ENCODE results near the gene FRMPD4. TPM values are rescaled to one million over a fixed set of nuclear protein-coding genes. Genes with fewer than 3 reads are reported as not detected.

The FRMPD4 gene
- total and polyA plus RNA-seq, 10 of the 15 experiments (the other 5 are each of a cell fraction or from before 2014, with no cell fraction given): not detected

DNA sequence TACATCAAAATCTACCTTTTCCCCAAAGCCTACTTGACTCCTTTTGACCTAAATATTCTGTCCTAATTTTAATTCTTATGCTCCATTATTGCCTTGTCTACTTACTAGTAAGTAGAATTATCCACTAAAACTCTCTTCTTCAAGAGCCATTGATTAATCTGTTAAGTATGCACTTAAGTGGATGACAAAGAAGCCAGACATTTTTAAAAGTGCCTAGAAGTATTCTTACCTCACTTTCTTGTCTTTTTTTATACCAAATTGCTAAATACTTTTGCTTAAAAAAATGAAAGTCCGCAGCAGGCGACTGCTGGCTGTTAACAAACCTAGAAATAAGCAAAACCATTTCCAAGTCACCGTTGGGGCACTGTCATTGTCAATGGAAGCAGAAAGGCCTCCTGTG, 20.1 kb upstream of the FRMPD4 start:
- ChIA-PET CTCF (no interaction called here), SMC1A (ENCODE audit: uncharacterized antibody, unreplicated experiment) (no interaction called here), POLR2A (no interaction called here), RAD21 (ENCODE audit: unreplicated experiment) (no interaction called here)
- no TSS peak for BruUV-seq (replicated peaks)
- no peaks in the 10 kb centered on the region for H3K36me3 ChIP-seq (ENCODE audit: control insufficient read depth in 2 of 2, insufficient read depth in 2 of 2, low read length in 1 of 2)
- H3K4me1 ChIP-seq (ENCODE audit: control insufficient read depth, insufficient read depth, low read length): no peaks in the 10 kb centered on the region
- H3K4me3 ChIP-seq: no peak overlapping the region
- in situ Hi-C loops (cut with MboI) (no loop called here), intact Hi-C loops (cut with micrococcal nuclease; ENCODE audit: unreplicated experiment) (loop anchor here (5.0 kb wide), 1 partner anchor 586 kb away; no protein-coding TSS in a partner anchor)
- 0% methylated on average over 3 of the region's 3 CpGs for WGBS (ENCODE audit: insufficient coverage, insufficient replicate concordance, low lambda C conversion rate, missing lambda C conversion rate)
- no peak for TF ChIP-seq TCF7 (IDR thresholded peaks at IDR 0.05; ENCODE audit: borderline replicate concordance)
- TF ChIP-seq, protein P1, sequence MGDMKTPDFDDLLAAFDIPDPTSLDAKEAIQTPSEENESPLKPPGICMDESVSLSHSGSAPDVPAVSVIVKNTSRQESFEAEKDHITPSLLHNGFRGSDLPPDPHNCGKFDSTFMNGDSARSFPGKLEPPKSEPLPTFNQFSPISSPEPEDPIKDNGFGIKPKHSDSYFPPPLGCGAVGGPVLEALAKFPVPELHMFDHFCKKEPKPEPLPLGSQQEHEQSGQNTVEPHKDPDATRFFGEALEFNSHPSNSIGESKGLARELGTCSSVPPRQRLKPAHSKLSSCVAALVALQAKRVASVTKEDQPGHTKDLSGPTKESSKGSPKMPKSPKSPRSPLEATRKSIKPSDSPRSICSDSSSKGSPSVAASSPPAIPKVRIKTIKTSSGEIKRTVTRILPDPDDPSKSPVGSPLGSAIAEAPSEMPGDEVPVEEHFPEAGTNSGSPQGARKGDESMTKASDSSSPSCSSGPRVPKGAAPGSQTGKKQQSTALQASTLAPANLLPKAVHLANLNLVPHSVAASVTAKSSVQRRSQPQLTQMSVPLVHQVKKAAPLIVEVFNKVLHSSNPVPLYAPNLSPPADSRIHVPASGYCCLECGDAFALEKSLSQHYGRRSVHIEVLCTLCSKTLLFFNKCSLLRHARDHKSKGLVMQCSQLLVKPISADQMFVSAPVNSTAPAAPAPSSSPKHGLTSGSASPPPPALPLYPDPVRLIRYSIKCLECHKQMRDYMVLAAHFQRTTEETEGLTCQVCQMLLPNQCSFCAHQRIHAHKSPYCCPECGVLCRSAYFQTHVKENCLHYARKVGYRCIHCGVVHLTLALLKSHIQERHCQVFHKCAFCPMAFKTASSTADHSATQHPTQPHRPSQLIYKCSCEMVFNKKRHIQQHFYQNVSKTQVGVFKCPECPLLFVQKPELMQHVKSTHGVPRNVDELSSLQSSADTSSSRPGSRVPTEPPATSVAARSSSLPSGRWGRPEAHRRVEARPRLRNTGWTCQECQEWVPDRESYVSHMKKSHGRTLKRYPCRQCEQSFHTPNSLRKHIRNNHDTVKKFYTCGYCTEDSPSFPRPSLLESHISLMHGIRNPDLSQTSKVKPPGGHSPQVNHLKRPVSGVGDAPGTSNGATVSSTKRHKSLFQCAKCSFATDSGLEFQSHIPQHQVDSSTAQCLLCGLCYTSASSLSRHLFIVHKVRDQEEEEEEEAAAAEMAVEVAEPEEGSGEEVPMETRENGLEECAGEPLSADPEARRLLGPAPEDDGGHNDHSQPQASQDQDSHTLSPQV (IDR thresholded peaks at IDR 0.05): no peak
- no peak overlapping the region for H2AFZ ChIP-seq (ENCODE audit: control insufficient read depth, low read depth, low read length)
- H3K79me2 ChIP-seq (ENCODE audit: control insufficient read depth, insufficient read depth, low read length): no peaks in the 10 kb centered on the region
- DNase-seq (ENCODE audit: low read depth, low spot score) (no peak), ATAC-seq (no peak), FAIRE-seq (no peak)
- no peaks in the 10 kb centered on the region for H3K9me3 ChIP-seq (replicated peaks; ENCODE audit: control insufficient read depth, insufficient read depth, low read length)
- no peak overlapping the region for H3K9ac ChIP-seq (ENCODE audit: control insufficient read depth, insufficient read depth, low read length)
- no peaks in the 10 kb centered on the region for H4K20me1 ChIP-seq (ENCODE audit: control insufficient read depth, insufficient read depth)
- H3K4me2 ChIP-seq (ENCODE audit: control insufficient read depth, insufficient read depth): no peak overlapping the region
- H3K27me3 ChIP-seq (replicated peaks in 1 of 2; ENCODE audit: control insufficient read depth in 2 of 2, insufficient read depth in 2 of 2, low read length in 1 of 2): no peaks in the 10 kb centered on the region
- no peak overlapping the region for H3K27ac ChIP-seq (ENCODE audit: control insufficient read depth, insufficient read depth)

- BruUV-seq (replicated peaks): no TSS peak
- Histone ChIP-seq H3K27me3 (replicated peaks in 1 of 2; ENCODE audit: control insufficient read depth in 2 of 2, insufficient read depth in 2 of 2, low read length in 1 of 2) (no peaks in the 10 kb centered on the region), H3K9me3 (replicated peaks; ENCODE audit: control insufficient read depth, insufficient read depth, low read length) (peaks cover 5% of the 10 kb centered on the region; the same call in 2 of the 3 replicates), H3K4me2 (ENCODE audit: control insufficient read depth, insufficient read depth) (no peak overlapping the region), H3K4me1 (ENCODE audit: control insufficient read depth, insufficient read depth, low read length) (no peaks in the 10 kb centered on the region), H3K9ac (ENCODE audit: control insufficient read depth, insufficient read depth, low read length) (no peak overlapping the region), H3K79me2 (ENCODE audit: control insufficient read depth, insufficient read depth, low read length) (no peaks in the 10 kb centered on the region), H4K20me1 (ENCODE audit: control insufficient read depth, insufficient read depth) (no peaks in the 10 kb centered on the region), H3K27ac (ENCODE audit: control insufficient read depth, insufficient read depth) (no peak overlapping the region), H2AFZ (ENCODE audit: control insufficient read depth, low read depth, low read length) (no peak overlapping the region), H3K36me3 (ENCODE audit: control insufficient read depth in 2 of 2, insufficient read depth in 2 of 2, low read length in 1 of 2) (no peaks in the 10 kb centered on the region), H3K4me3 (no peak overlapping the region)
- TF ChIP-seq CBX5 (IDR thresholded peaks at IDR 0.05; ENCODE audit: low read depth) (0 out of 2 replicates have a peak, but pooled peaks have one; percentile 46), NFYA (IDR thresholded peaks at IDR 0.05; ENCODE audit: borderline replicate concordance, low read depth, low read length) (no peak)
- CTCF ChIA-PET: no interaction called here
- 12% methylated on average over 3 of the region's 3 CpGs for WGBS (ENCODE audit: insufficient coverage, insufficient replicate concordance, low lambda C conversion rate, missing lambda C conversion rate)
- SMC1A ChIA-PET (ENCODE audit: uncharacterized antibody, unreplicated experiment): no interaction called here
- RAD21 ChIA-PET (ENCODE audit: unreplicated experiment): no interaction called here
- POLR2A ChIA-PET: no interaction called here
- no peak for ATAC-seq
- in situ Hi-C loops (cut with MboI) (no loop called here), intact Hi-C loops (cut with micrococcal nuclease; ENCODE audit: unreplicated experiment) (no loop called here)
- DNase-seq (ENCODE audit: low read depth, low spot score): no peak
- FAIRE-seq: no peak
Observed at GRCh38 chrX:12128017-12128416, 10.3 kb upstream of the FRMPD4 start.

Data from GM12878 (cell line).